Panc1 (cell line): Measurements from ENCODE around the gene RBM48. TPM values are rescaled to one million over a fixed set of nuclear protein-coding genes. Genes with fewer than 3 reads are reported as not detected.

Experiments
- ATAC-seq: fragments of 200-7000 bp; cut with Tn5 transposase; 2 replicates; pipeline ENCODE4 v1.9.1; 2020; ENCODE audit warnings: mild to moderate bottlenecking, moderate library complexity
- BruUV-seq: library from RNA; stranded (reverse); fragments of 400-500 nt; replicated peaks from 2 replicates; lab custom pipeline; 2021; lab: Mats Ljungman, UMichigan
- CTCF ChIA-PET: fragments of 300-600 bp; sonication (Branson Sonifier 250); formaldehyde crosslinking; loops from one replicate; lab custom pipeline; 2022; ENCODE audit warnings: antibody characterized with exemption; lab: Charles Lee
- POLR2A ChIA-PET: fragments of 300-600 bp; sonication (Branson Sonifier 250); formaldehyde crosslinking; loops from one replicate; lab custom pipeline; 2022; ENCODE audit warnings: antibody characterized with exemption; lab: Charles Lee
- DNase-seq: peaks from one replicate; pipeline ENCODE4 v3.0.0-alpha.2; 2010; ENCODE audit warnings: low read depth, low spot score
- H3K27ac ChIP-seq: 2 replicates; pipeline ENCODE4 v1.5.1; 2011; ENCODE audit warnings: mild to moderate bottlenecking, low read length, inconsistent platforms
- H3K27me3 ChIP-seq: fragments of 200-500 bp; sonication (Bioruptor generic); 2 replicates; pipeline ENCODE4 v1.6.0; 2014; ENCODE audit warnings: low read length, inconsistent platforms; ENCODE audit not compliant: control insufficient read depth, insufficient read depth
- H3K36me3 ChIP-seq: fragments of 200-500 bp; sonication (Bioruptor generic); 2 replicates; pipeline ENCODE4 v1.5.1; 2014; ENCODE audit warnings: inconsistent platforms, mild to moderate bottlenecking, low read length, moderate library complexity; ENCODE audit not compliant: control insufficient read depth, insufficient read depth
- H3K4me1 ChIP-seq: 2 replicates; pipeline ENCODE4 v1.5.1; 2011; ENCODE audit warnings: inconsistent platforms, mild to moderate bottlenecking, low read length, moderate library complexity; ENCODE audit not compliant: control insufficient read depth, insufficient read depth
- H3K4me3 ChIP-seq, 2 experiments: 2 replicates each; pipeline ENCODE4 v1.5.1; 2011 to 2012; ENCODE audit warnings: low read depth in 2 of 2, low read length in 2 of 2, mild to moderate bottlenecking in 2 of 2, inconsistent platforms in 1 of 2, moderate library complexity in 1 of 2
- H3K9me3 ChIP-seq: fragments of 200-500 bp; sonication (Bioruptor generic); 2 replicates; pipeline ENCODE4 v1.5.1; 2014; ENCODE audit warnings: low read depth, mild to moderate bottlenecking, inconsistent platforms, low read length, moderate library complexity; ENCODE audit not compliant: control insufficient read depth, insufficient read depth
- CTCF ChIP-seq: fragments of 450-650 bp; IDR thresholded peaks from 2 replicates; pipeline ENCODE4 v1.5.1; 2017; ENCODE audit warnings: mild to moderate bottlenecking
- POLR2AphosphoS5 ChIP-seq: IDR thresholded peaks from 2 replicates; pipeline ENCODE4 v1.6.1; 2012; ENCODE audit warnings: mild to moderate bottlenecking, low read depth, low read length, moderate library complexity
- REST ChIP-seq, 2 experiments: IDR thresholded peaks; 2 replicates each; pipeline ENCODE4 v1.6.1; 2011 to 2012; ENCODE audit warnings: low read depth in 2 of 2, control low read depth in 1 of 2, low read length in 1 of 2, mild to moderate bottlenecking in 1 of 2, moderate library complexity in 1 of 2; ENCODE audit not compliant: insufficient read depth in 1 of 2
- SIN3A ChIP-seq: IDR thresholded peaks from 2 replicates; pipeline ENCODE4 v1.6.1; 2012; ENCODE audit warnings: low read depth, mild to moderate bottlenecking, low read length, moderate library complexity, borderline replicate concordance; ENCODE audit not compliant: insufficient read depth
- TCF7L2 ChIP-seq: IDR thresholded peaks from 2 replicates; pipeline ENCODE4 v1.6.1; 2011; ENCODE audit warnings: mild to moderate bottlenecking, low read depth, low read length, inconsistent platforms
- in situ Hi-C: cut with HindIII; loops from 2 replicates; pipeline ENCODE4 v1.10.0; 2016; ENCODE audit warnings: low sequenced_read_pairs, low pct_unique_long_range_greater_than_20kb
- intact Hi-C: fragments of 100-400 bp; cut with micrococcal nuclease; formaldehyde crosslinking; loops from one replicate; pipeline ENCODE4 v1.10.0; 2022; ENCODE audit not compliant: unreplicated experiment
- total RNA-seq: library from RNA; stranded (reverse); gene quantifications from one replicate; pipeline ENCODE4 v1.2.1, GENCODE V29; 2021; ENCODE audit not compliant: unreplicated experiment

Gene RBM48
- total RNA-seq, 1 experiment from 2014 or later: 10.1 TPM

GRCh38 chr7:92485267-92485892, 43.2 kb upstream of the RBM48 start:
- H3K4me1 ChIP-seq: no peaks in the 10 kb centered on the region
- no peak overlapping the region for H3K27ac ChIP-seq
- no peak overlapping the region for H3K4me3 ChIP-seq
- CTCF ChIA-PET: no interaction called here
- H3K36me3 ChIP-seq: peaks cover 11% of the 10 kb centered on the region
- no peaks in the 10 kb centered on the region for H3K9me3 ChIP-seq
- in situ Hi-C loops (no loop called here), intact Hi-C loops (no loop called here)
- no peaks in the 10 kb centered on the region for H3K27me3 ChIP-seq
- no peak for DNase-seq
- POLR2A ChIA-PET: no interaction called here
- ATAC-seq: no peak
- TF ChIP-seq REST (IDR thresholded peaks at IDR 0.05; ENCODE audit: insufficient read depth in 1 of 2, low read depth in 2 of 2, low read length in 1 of 2) (no peak), TCF7L2 (no peak), SIN3A (no peak), CTCF (no peak), POLR2AphosphoS5 (no peak)
- BruUV-seq: no TSS peak

- no peaks in the 10 kb centered on the region for H3K9me3 ChIP-seq
- ATAC-seq: no peak
- no peak overlapping the region for H3K4me3 ChIP-seq
- BruUV-seq: no TSS peak
- H3K27ac ChIP-seq: no peak overlapping the region
- ChIA-PET POLR2A (no interaction called here), CTCF (no interaction called here)
- in situ Hi-C loops (no loop called here), intact Hi-C loops (no loop called here)
- H3K36me3 ChIP-seq: peaks cover 11% of the 10 kb centered on the region
- no peak for TF ChIP-seq REST (IDR thresholded peaks at IDR 0.05; ENCODE audit: insufficient read depth in 1 of 2, low read depth in 2 of 2, low read length in 1 of 2)
- no peak for TF ChIP-seq TCF7L2
- no peak for TF ChIP-seq CTCF
- TF ChIP-seq SIN3A: no peak
- TF ChIP-seq POLR2AphosphoS5: no peak
- no peaks in the 10 kb centered on the region for H3K4me1 ChIP-seq
- DNase-seq: no peak
- H3K27me3 ChIP-seq: no peaks in the 10 kb centered on the region
Observed at GRCh38 chr7:92485974-92486373, 42.6 kb upstream of the RBM48 start.
